NCI-H345 treated with DMSO at 0.1 percent for 48 hours (cell line): ENCODE data around the gene DMGDH.
A peak's percentile ranks its signal among the peaks of the same experiment; 100 is the strongest.

ENCODE experiments used
- DNase-seq: peaks from one replicate; lab custom pipeline; 2025; ENCODE audit not compliant: unreplicated experiment; lab: John Stamatoyannopoulos, UW

DMGDH gene

DNA sequence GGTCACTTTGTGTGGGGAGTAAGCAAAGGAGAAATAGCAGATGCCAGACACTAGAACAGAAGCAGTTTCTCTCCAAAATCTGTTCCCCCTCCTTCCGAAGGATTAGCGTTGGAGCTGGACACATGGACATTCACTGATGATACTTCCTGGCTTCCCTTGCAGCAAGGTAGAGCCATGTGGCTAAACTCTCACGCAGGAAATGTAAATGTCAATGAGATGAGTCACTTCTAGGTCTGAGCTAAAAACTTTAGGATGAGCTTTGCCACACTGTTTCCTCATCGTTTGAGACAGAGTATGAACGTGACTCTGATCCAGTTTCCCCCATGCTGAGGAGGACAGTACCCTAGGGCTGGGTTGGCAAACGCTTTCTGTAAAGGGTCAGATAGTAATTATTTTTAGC lies 5.2 kb upstream of the DMGDH start:
- DNase-seq = no peak

DNA sequence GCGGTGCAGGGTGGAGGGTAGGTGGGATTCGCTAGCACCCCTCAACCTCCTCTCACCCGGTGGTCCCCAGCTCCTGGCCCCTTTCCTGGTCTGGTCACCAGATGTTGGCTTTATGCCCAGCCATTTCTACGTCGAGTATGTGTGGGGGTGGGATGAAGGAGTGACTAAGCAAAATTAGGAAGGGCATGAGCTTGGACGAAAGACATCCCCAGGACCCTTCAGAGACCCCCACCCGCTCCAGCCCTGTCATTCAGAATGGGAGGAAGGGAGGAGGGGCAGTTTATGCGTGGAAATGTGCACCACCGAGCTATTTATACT lies 835 bp upstream of the DMGDH start:
- DNase-seq = no peak

DNA sequence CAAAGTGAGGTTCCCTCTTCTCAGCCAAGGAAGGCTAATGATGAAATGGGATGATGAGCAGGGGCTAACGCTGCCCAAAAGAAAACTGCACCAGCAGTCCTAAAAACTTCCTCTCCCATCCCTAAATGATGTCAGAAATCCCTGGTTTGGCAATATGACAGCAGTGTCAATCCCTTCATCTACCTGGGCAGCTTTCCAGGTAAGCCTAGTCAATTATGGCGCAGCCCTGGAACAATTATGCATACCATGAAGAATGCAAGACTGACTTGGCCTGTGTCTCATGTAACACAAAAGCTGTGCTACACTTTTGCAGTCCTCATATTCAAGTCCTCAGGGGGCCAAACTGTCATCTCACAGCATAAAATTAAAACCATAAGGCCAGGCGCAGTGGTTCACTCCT lies 7.0 kb downstream of the DMGDH start:
- DNase-seq = no peak

DNA sequence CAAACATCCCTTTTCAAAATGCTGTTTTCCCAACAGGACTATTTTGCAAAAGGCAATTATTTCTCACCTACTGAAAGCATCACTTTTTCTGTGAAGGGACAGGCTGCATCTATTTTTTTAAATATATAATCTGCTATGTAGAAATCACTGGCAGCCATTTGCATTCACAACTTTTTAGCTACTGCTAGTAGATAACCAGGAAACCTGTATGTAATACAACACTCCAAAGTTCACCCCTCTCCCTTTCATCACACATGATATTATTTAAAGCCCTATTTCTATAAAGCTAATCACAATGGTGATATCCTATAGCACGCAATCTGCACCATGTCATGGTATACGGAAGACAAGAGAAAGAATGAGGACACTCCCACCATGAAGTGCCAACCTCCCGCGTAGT lies 9.8 kb downstream of the DMGDH start:
- no peak for DNase-seq

DNA sequence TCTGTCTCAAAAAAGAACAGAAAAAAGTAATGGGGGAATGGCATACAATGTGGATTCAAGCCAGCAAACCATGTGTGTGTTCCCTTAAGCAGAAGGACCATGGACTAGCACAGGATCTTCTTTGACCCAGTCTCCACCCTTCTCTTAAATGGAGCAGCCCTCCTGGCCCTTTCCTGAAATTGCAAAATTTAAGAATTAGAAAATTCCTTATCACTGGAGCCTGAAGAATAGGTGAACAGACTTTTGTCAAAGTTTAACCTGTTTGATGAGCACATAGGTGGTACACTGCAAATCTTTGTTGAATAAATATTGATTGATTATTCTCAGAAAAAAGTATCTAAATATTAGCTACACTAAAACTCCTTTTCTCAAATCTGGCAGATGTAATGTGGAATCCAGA lies 12.6 kb downstream of the DMGDH start:
- DNase-seq = no peak

DNA sequence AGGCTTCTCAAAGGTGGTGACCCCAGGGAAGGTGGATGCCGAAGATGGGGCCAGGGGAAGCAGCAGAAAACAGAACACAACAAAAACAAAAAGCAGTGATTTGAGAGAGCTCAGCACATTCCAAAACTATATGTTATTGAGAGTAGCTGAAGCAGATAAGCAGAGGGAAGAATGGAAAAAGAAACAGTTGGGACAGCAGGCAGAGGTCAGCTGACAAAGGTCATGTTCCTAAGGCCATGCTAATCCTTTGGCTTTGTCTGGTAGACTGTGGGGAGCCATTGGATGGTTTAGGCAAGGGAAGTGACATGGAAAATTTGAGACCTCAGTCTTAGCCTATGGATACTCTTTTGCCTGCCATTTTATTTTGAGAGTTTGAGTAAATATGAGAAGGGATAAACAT lies 14.5 kb downstream of the DMGDH start:
- DNase-seq = no peak

DNA sequence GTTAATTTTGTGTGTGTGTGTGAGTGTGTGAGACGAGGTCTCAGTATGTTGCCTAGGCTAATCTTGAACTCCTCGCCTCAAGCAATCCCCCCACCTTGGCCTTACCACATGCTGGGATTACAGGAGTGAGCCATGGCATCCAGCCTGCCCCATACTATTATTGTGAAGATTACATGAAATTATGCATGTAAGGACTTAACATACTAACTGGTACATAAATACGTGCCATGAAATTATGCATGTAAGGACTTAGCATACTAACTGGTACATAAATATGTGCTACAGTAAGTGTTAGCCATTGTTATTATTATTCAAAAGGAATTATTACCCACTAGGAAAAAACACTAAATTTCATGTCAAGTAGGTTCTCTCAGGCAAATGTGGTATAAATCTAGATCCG lies 16.2 kb downstream of the DMGDH start:
- DNase-seq = no peak

DNA sequence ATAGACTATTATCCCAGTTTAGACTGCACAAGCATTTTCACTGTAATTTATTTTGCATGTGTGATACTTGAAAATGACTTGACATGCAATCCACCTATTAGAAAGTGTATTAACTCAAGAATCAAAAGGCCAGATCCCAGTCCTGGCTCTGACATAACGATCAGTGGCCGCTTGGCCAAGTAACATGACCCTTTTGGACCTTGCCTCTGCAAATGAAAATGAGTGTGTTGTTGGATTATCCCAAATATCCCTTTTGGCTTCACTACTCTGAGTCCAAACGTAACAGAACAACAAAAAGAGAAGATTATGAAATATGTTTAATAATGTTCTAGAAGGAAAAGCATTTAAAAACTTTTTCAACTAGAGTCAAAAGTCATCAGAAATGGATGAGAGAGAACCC lies 19.0 kb downstream of the DMGDH start:
- no peak for DNase-seq

DNA sequence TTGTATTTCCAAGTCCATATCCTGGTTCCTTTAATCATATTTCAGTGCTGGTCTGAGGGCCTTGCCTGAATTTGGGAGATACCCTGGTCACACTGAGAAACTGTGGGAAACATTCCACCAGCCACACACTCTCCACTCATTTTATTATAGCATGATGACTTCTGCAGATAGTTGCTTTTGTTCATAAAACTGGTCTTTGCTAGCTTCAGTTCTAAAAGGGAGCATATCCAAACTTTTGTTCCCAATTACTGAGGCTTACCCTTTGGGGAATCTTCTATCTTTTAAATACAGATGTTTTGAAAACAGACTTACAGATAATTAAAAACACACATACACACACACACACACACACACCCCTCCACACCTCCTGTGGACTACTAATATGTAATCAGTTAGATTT lies 21.0 kb downstream of the DMGDH start:
- DNase-seq = no peak

DNA sequence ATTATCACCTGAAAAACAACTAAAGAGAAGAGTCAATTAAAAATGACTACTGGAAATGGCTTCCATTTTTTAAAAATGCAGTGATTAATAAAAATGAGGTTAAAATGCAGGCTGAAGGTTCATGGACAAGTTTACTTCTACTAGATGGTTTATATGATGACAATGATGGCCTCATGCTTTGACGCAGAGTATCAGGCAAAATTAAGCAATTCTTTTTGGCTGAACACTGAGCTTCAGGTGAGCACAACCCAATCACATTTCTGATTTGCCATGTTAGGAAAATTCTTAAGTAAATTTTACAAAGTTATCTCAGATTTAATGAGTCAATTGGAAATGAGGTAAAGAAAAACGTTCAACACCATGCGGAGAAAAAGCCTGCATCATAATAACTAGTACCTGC lies 22.3 kb downstream of the DMGDH start:
- no peak for DNase-seq

DNA sequence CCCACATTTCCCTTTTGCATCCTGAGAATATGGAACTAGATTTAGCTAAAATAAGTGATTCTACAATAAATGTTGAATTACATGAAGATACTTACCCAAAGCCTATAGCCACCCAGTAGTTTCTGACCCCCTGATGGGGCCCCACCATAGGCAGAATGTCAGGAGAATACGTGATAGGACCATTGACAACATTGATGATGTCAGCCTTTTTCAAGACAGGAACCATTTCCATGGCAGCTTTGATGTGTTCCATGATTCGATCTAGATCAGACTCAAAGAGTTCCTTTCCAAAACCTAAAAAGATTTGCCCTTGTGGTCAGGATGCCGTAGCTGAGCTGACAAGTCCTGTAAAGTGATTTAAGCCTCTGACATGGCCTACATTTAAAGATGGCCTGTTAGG lies 27.3 kb downstream of the DMGDH start:
- DNase-seq = no peak

DNA sequence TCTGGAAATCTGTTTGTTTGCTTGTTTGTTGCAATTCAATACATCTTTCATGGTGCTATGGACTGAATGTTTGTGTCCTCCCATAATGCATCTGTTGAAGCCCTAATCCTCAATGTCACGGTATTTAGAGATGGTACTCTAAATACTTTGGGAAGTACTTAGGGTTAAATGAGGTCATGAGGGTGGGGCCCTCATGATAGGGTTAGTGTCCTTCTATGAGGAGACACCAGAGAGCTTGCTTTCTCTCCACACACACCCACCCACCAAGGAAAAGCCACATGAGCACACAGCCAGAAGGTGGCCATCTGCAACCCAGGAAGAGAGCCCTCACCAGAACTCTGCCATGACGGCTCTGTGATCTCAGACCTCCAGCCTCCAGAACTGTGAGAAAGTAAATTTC lies 32.7 kb downstream of the DMGDH start:
- no peak for DNase-seq

DNA sequence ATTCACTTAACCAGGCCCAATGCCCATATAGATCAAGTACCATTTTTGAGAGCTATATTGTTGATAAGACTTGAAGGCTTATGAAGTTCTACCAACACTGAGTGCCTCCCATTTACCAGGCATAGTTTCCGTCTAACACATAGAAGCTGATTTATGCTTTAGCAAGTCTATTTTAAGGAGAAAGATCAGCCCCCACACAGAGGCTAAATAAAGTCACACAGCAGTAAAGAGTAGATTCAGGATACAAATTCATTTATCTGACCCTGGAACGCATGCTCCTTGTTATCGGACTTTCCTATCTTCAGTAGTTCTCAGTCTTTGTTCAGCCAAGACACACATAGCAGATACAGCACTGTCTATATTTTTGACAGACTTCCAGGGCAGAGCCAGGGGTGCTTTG lies 34.2 kb downstream of the DMGDH start:
- no peak for DNase-seq

DNA sequence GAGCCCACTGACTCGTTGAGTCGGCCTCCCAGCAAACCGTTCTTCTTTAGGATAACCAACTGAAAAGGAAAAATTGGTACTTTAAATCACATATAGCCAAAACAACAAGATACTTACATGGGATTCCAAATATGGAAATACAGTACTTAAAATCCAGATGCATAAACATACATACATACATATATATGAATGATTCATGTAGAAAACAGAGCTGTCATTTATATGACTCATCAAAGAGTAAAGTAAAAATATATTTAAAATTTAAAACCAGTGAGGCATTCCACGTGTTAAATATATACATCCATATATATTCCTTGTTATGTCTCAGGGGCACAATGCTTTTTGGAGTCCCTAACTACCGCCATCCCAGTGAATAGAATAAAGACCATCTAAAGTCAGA lies 36.7 kb downstream of the DMGDH start:
- no peak for DNase-seq

DNA sequence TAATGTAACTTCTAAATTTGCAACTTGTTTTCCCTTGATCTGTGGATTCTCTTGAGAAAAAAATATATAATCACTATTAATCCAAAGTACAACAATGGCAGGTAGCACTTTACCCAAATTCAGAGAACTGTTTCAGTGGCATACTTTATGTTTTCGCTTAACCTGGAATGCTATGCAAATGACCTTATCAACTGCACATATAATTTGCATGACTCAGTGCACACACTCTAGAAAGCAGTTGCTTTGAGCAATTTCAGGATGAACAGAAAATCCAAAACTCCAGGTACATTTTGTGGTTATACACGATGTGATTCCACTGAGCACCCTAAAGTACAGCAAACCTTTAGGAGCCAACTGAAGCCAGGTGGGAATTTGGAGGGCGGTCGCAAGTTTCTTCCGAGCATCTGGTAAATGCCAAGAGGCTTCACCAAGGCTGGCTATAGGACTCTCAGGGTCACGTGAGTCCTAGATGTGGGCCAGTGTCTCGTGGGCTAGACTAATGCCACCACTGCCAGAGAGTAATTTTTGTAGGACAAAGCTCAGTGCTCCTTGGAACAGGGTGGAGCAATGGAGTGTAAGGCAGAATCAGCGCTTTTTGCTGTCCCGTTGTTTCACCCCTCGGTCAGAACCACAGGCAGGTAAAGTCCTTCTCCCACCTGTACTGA lies 37.3 kb downstream of the DMGDH start:
- no peak for DNase-seq

DNA sequence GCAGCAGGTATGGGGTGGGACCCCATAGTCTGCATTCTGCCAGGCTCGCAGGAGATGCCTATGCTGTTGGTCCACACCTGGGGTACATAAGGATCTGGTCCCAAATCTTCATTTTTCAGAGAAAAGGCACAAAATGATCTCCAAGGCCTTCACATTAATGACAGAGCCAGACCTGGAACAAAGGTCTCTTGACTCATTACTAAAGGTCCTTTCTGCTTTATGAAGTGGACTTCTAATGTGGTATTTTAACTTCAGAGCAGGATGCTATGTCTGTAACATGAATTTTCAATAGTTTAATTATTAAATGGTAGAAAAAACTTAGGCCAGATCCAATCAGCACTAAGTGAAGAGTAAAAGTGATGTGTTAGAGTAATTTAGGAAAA lies 38.0 kb downstream of the DMGDH start:
- DNase-seq = no peak

DNA sequence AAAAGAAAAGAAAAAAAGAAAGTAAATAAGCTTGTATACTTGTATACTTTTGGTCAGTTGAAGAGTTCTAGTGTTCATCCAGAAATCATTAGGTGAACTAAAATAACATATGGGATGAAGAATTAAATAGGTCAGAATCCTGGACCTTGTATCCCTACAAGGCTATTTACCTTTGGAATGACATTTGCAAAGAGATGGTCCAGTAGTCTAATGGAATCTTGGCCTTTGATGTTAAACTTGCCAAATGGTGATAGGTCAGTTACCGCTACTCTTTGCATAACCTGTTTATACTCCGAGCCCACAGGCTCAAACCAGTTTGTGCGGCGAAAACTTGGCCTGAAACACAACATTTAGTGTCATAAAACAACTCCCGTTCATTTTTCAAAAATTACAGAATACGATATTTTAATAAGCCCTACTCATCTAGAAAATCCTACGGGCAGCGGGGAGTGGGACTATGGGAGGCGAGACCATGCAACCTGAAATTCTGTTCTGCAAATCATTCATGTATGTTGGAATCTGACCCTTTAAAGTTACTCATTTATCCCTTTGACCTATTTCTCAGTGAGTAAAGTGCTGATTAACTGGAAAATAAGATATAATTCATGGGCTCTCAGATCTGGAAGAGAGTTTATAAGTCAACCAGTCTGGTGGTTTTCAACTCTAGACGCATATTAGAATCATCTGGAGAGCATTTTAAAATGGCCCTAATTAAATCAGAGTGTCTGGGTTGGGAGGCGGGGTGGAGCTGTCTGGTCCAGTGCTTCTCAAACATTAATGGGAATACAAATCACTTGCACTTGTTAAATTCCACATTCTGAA lies 38.6 kb downstream of the DMGDH start:
- no peak for DNase-seq

DNA sequence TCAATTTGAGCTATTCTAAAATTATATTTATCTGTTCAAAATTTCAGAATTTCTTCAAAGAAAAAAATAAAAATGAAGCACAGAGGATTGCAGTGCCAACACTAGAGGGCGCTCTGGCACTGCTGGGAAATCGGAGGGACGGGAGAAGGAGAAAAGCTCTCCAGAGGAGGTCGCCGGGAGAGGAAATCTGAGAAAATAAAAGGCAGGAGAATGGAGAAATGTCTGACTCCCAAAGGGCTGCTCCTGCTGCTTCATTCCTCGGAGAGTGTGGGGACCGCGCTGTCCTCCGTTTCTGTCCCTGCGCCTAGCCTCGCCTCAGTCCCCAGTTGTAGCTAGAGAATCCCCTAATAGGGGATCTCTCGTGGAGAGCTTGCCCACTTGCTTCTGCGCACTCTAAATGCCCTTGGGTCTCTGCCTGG lies 44.4 kb downstream of the DMGDH start:
- DNase-seq = peak; percentile 50

DNA sequence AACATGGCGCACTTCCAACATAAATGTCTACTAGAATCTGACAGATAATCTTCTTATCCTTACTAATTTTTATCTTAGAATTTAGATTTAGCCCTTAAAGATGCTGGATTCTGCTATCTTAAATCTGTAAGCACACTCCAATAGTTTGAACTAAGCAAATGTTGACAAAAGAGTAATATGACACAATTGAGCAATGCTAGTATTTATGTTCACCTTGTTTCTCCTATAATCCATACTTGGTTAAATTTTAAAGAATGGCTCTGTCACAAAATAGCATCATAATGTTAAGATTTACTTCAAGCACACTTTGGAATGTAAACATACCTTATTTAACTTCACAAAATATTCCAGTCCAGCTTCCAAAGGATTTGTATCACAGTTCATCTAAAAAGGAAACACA lies 45.5 kb downstream of the DMGDH start:
- no peak for DNase-seq

DNA sequence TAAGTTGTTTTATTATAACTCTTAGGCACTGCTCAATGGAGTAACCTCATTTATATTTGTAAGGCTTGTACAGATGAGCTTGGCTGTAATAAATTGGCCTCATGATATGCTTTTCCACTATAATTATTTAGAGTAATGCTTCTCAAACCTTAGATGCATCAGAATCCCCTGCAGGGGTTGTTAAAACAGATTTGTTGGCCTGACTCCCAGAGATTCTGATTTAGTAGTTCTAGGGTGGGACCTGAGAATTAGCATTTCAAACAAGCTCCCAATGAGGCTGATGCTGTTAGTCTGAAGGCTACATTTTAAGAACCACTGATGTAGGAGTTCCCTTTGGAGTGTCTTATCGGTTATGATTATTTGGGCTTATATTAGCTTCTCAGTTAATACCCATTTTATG lies 46.1 kb downstream of the DMGDH start:
- DNase-seq = no peak

DNA sequence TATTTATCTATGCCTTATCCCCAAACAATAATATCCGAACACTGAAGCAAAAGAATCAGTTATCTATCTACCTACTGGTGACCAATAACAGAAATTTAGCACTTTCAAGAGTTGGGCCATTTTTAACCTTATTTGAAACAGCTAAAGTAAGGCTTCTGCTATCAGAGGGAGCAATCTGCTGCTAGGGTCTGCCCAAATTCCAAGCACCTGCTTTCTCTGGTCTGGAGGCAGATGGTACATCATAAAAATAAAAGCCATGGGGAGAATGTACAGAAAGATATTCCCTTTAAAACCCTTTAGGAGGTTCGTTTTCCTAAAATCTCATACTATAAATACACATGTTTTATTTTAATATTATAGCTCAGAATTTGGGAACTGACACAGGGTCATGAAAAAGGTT lies 46.7 kb downstream of the DMGDH start:
- DNase-seq = no peak

DNA sequence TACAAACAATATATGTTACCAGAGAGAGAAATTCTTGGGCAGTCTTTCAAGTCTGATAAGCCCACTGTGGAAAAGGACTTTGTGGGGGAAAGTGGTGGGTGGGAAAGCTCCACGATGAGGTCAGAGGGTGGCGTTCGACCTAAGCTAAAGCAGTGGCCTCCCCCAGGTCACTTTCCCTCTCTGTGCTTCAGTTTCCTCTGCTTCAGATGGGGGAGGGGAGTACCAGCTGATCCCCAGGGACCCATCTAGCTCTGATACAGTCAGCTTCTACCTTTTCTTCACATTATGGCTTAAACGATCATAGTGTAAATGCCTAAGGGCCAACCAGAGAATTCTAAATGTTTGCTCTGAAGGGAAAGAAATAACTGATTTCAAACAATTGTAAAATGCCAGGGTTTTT lies 47.7 kb downstream of the DMGDH start:
- no peak for DNase-seq
